LHCN-M2 (cell line): ENCODE data around the gene GPN1. TPM values are rescaled to one million over a fixed set of nuclear protein-coding genes. Genes with fewer than 3 reads are reported as not detected.
"Not testable (repeated sequence)": the region's sequence is repeated elsewhere in the genome, so short reads cannot be mapped to it uniquely, and the experiment has no call there.

Experiments
- DNase-seq: peaks from one replicate; pipeline ENCODE4 v3.0.0-alpha.2; 2012; ENCODE audit warnings: low read depth
- total RNA-seq: library from RNA; depleted of rRNA; stranded (reverse); fragments of >200 nt; gene quantifications from 2 replicates; pipeline ENCODE4 v1.2.3, GENCODE V29; 2014; rRNA removed

GPN1 gene
- total RNA-seq, 1 experiment from 2014 or later: 52.0 TPM

DNA sequence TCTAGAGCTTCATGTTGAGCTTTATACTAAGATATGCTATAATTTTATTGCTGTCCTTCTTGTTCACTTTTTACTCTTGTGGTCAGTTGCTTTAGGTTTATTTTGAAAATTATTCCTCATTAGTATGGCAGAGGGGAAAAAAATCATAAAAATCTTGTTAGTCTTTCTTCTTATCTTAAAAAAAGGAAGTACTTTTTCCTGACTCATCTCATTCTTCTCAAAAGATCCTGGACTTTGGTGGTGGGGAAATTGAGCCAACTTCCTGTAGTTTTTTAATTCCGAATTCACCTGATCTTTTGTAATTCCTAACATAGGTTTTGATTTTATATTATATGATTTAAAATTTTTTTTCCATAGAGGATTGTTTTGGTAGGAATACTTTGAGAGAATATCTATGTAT, 38.6 kb downstream of the GPN1 start:
- DNase-seq: no peak

GRCh38 chr2:27671235-27671634, 42.4 kb downstream of the GPN1 start:
- DNase-seq: no peak

GRCh38 chr2:27672723-27673486, 44.1 kb downstream of the GPN1 start:
- no peak for DNase-seq

DNA sequence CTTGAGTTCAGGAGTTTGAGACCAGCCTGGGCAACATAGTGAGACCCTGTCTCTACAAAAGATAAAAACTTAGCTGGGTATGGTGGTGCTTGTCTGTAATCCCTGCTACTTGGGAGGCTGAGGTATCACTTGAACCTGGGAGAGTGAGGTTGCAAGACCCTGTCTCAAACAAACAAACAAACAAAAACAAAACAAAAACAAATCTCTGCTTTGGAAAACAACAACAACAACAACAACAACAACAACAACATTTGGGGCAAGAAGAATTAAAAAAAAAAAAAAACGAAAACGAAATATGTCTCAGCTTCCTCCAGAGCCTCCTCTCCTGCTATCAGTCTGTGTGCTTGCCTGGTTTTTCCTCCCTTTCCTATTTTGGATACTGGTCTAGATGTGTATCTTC, 51.7 kb downstream of the GPN1 start:
- DNase-seq: no peak

DNA sequence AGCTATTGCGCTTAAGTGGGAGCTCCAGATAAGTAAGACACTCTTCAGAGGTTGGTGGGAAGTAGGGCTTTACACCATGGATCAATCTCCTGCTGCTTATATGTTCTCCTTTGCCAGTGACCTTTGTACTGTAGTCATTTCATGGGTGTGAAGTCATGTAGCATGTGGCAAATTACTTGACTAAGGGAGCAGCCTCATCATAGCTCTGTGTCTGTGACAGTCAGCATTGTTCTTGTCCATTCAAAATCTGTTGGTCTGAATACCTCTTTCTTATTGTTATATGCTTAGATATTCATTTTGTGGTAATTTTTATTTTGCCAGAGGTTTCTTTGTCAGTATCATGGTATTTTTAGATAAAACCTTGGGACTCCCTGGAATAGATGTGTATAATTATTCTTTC, 53.0 kb downstream of the GPN1 start:
- peak; percentile 69 for DNase-seq

GRCh38 chr2:27682334-27682771, 53.5 kb downstream of the GPN1 start:
- peak; percentile 94 for DNase-seq

GRCh38 chr2:27683390-27684071, 54.7 kb downstream of the GPN1 start:
- peak; percentile 94 for DNase-seq

DNA sequence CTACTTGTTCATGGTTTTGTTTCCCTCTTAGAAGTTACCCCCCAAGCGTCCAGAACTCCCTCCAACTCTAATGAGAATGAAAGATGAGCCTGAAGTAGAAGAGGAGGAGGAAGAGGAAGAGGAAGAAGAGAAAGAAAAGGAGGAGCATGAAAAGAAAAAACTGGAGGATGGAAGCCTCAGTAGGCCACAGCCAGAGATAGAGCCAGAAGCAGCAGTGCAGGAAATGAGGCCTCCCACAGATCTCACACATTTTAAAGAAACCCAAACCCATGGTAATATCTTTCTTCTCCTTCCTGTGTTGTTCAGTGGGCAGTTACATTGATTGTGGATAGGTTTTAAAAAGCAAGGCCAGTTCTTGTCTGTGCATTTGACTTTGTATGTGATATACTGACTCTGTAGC, 56.2 kb downstream of the GPN1 start:
- not testable (repeated sequence) for DNase-seq

DNA sequence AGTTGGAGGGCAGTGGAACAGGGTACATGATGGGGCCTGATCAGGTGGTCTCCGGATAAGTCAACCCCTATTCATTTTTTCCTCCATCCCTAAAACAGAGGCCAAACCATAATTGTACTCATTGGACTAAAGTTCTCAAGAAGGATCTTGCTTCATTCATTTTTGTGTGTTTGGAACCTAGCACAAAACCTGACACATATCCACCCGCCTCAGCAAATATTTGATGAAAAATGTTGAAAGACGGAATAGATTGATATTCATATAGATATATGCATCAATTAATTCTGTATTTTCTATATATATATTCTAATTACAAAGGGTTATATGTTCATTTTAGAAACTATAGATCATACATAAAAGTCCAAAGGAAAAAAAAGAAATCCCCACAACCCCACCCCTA, 56.7 kb downstream of the GPN1 start:
- DNase-seq: no peak

DNA sequence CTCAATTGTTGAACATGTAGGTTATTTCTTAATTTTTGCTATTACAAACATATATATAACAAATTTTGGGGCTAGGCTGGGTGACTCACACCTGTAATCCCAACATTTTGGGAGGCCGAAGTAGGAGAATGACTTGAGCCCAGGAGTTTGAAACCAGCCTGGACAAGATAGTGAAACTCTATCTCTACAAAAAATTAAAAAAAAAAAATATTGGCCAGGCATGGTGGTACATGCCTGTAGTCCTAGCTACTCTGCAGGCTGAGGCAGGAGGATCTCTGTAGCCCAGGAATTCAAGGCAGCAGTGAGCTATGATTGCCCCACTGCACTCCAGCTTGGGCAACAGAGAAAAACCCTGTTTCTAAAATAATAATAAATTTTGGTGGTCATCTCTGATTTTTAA, 58.4 kb downstream of the GPN1 start:
- no peak for DNase-seq

- peak; percentile 71 for DNase-seq
These were observed 60.6 kb downstream of the GPN1 start for GRCh38 chr2:27689424-27689823.

- peak; percentile 40 for DNase-seq
These were observed 61.2 kb downstream of the GPN1 start for GRCh38 chr2:27690052-27690451.

GRCh38 chr2:27697660-27698059, 68.8 kb downstream of the GPN1 start:
- DNase-seq: no peak

Other genes with a start within 250 kb of the GPN1 start
- 12.7 and 16.5 TPM in 2 replicates for gene ZNF513, start 248.3 kb upstream of the GPN1 start, total RNA-seq
- gene PPM1G, start 219.5 kb upstream of the GPN1 start, total RNA-seq: 117 and 120 TPM in 2 replicates
- gene NRBP1, start 200.4 kb upstream of the GPN1 start, total RNA-seq: 130 and 140 TPM in 2 replicates
- gene KRTCAP3, start 186.7 kb upstream of the GPN1 start, total RNA-seq: 0.46 TPM in 1 of 2 replicates, not detected in the other
- gene IFT172, start 139.3 kb upstream of the GPN1 start, total RNA-seq: 5.7 and 7.4 TPM in 2 replicates
- gene FNDC4, start 133.8 kb upstream of the GPN1 start, total RNA-seq: 25.9 and 29.0 TPM in 2 replicates
- 0.11 and 0.32 TPM in 2 replicates for gene GCKR, start 132.2 kb upstream of the GPN1 start, total RNA-seq
- gene ZNF512, start 46.0 kb upstream of the GPN1 start, total RNA-seq: 36.0 and 41.6 TPM in 2 replicates
- gene CCDC121, start within 50 bp of the GPN1 start, total RNA-seq: 2.2 and 2.9 TPM in 2 replicates
- 19.8 and 26.4 TPM in 2 replicates for gene SUPT7L, start 34.6 kb downstream of the GPN1 start, total RNA-seq
- 30.5 and 35.3 TPM in 2 replicates for gene SLC4A1AP, start 34.8 kb downstream of the GPN1 start, total RNA-seq
- 84.1 and 85.9 TPM in 2 replicates for gene MRPL33, start 142.7 kb downstream of the GPN1 start, total RNA-seq